D341Med (cell line): Measurements from ENCODE around the gene PLA2G2F.

Source experiments
- DNase-seq: peaks from one replicate; pipeline ENCODE4 v3.0.0; 2012; ENCODE audit warnings: low spot score

Gene PLA2G2F

GRCh38 chr1:20143318-20143717, 4.2 kb downstream of the PLA2G2F start:
- DNase-seq, result peak; percentile 8

GRCh38 chr1:20143734-20144565, 4.8 kb downstream of the PLA2G2F start:
- DNase-seq, result peak; percentile 9

GRCh38 chr1:20147846-20148570, 8.9 kb downstream of the PLA2G2F start:
- peak; percentile 11 for DNase-seq

GRCh38 chr1:20148571-20149500, 9.7 kb downstream of the PLA2G2F start:
- peak; percentile 8 for DNase-seq

GRCh38 chr1:20149601-20150325, 10.6 kb downstream of the PLA2G2F start:
- peak; percentile 15 for DNase-seq

DNA sequence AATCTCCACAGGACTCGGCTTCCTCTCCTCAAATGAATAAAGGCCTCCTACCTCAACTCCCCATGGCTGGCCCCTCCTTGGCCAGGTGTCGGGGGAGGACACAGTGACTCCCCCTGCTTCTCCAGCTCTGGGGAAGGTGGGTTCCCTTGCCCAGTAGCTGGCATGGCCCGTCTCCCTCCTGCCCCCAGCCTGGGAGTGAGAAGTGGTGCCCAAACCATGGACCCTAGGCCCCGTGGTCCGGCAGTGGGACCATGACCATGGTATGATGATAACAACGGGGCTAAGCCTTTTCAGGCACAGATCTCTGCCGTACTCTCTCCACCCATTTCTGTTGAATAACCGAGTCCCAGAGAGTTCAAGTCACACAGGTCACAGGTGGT, 11.2 kb downstream of the PLA2G2F start:
- peak; percentile 11 for DNase-seq

DNA sequence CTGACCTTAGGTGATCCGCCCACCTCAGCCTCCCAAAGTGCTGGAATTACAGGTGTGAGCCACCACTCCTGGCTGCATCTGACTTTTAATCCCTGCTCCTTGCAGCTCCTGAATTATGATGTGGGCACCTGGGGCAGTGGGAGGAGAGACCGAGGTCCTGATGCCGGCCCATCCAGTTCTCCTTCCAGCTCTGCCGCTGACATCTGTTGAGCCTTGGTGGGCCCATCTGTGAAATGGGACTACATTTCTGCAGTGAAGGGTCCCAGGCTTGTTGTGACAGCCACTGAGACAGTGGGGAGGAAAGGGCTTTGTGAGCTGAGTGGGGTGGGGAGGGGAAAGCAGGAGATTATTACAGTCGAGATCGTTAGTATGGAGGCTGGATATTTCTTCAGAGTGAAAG, 11.8 kb downstream of the PLA2G2F start:
- DNase-seq, result no peak

DNA sequence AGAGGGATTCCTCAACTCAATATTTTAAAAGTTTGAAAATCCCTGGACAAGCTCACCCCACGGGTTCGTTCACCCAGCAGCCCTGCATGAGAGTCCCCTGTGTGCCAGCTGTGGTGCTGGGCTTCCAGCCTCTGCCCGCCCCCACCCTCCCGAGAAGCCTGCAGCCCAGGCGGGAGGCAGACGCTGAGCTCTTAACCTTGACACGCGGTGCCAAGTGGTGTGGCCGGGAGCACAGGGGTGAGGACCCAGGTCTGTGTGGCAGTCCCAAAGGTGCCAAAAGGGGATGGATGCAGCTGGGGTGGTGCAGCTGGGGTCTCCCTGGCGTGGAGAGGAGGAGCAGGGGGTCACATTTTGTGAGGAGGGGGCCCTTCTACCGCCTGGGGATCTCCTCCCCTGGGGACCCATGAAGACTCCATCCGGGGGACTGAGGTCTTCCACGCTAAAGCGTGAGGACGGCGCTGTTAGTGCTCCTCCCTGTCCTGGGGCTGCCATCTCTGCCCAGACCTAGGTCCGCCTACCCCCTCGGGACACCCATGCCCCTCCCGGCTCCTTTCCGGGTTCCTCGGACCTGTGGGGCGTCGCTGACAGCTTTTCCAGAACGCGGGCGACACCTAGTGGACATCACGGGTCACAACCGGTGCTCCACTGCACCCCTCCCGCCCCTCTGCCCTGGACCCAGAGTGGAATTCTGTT, 12.9 kb downstream of the PLA2G2F start:
- DNase-seq, result peak; percentile 90

- DNase-seq, result no peak
Measured at GRCh38 chr1:20152599-20152930, 13.4 kb downstream of the PLA2G2F start.

DNA sequence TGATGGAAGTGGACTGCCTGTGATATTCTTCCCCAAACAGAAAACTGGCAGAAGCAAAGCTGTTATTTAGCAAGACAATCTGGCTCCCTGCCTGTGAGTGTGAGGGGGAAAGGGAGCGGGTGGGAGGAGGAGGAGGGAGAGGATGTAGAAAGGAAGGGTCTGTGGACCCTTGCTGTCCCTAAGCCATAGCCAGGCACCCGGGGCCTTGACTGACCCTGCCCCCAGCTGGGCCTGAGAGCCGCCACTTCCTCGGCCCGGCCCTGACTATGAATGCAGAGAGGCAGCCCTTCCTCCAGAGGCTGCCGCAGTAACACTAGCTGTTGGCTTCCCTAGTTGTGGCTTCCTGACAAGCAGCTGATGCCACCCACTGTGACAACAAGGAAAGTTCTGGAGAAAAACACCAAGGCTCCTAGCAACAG, 13.9 kb downstream of the PLA2G2F start:
- peak; percentile 15 for DNase-seq

GRCh38 chr1:20154301-20154831, 15.2 kb downstream of the PLA2G2F start:
- peak; percentile 1 for DNase-seq

- DNase-seq, result no peak
Measured at GRCh38 chr1:20158358-20159070, 19.4 kb downstream of the PLA2G2F start.

GRCh38 chr1:20160034-20160433, 20.9 kb downstream of the PLA2G2F start:
- DNase-seq, result no peak

DNA sequence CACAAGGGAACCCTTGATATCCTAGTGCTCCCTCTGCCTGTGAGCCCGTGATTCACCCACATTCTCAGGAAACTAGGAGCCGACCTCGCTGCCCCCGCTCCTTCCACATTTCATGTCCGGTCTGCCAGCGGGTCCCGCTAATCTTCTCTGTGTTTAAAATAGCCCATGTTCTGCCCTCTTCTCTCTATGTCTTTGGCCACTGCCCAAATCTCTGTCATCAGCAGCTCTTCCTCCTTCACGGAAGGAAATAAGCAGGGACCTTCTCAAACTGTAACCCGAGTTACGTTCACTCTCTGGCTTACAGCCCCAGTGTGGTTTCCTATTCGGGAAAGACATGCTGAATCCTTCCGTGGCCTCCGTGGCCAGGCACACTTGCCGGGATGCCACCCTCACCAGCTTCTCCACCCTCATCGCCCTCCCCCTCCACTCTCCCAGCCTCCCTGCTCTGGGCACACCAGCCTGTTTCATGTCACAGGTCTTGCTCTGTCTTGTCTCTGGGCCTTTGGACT, 25.6 kb downstream of the PLA2G2F start:
- DNase-seq, result no peak

- no peak for DNase-seq
Measured at GRCh38 chr1:20165522-20165951, 26.4 kb downstream of the PLA2G2F start.

DNA sequence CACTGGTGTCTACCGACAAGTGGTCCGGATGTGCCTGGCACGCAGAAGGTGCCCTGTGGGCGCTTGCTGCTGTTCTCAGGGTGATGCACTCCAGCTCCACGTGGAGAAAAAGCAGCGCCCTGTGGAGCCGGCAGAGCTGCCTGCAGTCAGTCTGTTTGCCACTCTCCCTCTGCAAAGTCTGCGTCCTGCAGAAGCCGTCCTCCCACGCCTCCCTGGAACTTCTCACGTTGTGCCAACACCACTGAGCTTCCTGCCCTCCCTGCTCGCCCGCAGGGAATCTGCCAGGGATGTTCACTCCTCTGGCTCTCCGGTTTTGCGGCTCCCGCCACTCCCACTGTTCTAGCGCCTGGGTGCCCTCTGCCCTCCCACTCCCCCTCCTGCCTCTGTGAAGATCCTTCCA, 26.9 kb downstream of the PLA2G2F start:
- no peak for DNase-seq

DNA sequence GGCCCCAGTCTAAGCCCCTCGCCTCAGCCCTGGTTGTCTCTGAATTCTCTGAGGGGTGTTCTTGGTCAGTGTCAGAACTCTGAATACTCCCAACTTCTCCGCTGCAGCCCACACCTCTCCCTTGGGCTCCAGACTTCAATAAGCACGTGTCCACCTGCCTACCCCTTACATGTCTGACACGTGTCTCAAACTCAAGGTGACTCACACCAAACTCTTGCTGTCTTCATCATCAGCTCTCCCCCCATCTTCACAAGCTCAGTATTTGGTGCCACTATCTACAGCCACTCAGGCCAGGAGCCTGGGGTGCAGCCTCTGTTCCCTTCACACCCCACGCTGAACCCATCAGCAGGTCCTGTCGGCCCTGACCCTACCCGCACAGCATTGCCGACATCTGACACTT, 28.0 kb downstream of the PLA2G2F start:
- DNase-seq, result no peak

DNA sequence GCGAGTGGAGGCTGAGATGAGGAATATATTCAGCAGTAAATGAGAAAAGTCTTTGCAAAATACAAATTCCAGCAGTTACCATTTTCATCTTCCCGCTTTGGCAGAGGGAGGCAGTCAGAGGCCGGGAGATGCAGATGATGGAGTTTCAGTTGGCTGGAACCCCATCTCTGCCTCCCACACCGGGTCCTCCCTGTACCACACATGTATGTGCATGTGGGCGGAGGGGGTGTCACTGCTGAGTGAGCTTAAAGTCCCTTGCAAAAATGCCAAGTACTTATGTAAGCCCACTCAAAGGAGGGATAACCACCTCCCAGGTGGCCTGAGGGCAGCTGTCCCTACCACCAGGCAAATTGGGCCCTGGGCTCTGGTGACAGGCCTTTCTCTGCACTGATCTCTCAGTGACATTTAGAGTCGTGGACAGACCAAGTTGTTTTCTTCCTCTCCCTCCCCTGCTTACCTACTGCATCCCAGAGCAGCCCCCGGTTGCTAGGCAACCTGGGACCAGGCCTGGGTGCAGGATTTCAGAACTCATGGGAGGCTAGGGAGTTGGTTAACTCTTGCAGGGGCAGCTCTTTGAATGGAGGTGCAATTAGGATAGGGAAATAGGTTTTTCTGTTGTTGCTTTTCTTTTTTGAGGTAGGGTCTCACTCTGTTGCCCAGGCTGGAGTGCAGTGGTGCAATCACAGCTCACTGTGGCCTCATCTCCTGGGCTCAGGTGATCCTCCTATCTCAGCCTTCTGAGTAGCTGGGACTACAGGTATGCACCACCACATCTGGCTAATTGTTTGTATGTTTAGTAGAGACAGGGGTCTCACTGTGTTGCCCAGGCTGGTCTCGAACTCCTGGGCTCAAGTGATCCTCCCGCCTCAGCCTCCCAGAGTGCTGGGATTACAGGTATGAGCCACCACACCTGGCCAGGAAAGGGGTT, 29.7 kb downstream of the PLA2G2F start:
- no peak for DNase-seq

DNA sequence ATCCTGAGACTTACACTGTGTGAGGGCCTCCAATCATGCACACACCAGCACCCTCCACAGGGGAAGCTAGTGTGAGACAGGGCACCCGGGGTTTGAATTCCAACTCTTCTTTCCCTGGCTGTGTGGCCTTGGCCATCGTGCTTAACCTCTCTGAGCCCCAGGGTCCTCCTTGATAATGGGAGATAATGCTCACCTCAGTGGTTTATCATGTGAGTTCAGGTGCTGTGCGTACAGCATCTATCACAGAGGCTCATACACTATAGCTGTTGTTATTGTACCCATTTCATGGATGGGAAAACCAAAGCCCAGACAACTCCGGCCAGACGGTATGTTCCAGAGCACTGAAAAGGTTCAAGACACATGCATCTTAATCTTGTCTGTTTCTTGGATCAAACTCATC, 30.8 kb downstream of the PLA2G2F start:
- DNase-seq, result no peak
